T-helper 2 cell treated with Interferon-gamma antibody and Interleukin-4, amounts not matched to agents 100 ng/mL and 5 ng/mL, for 36 hours (primary cell): Measurements from ENCODE around the gene CREB3L1. TPM values are rescaled to one million over a fixed set of nuclear protein-coding genes. Genes with fewer than 3 reads are reported as not detected.

ENCODE experiments used
- intact Hi-C: fragments of 100-400 bp; cut with micrococcal nuclease; formaldehyde crosslinking; loops from one replicate; pipeline ENCODE4 v1.15.1; 2023
- total RNA-seq: library from RNA; stranded (reverse); gene quantifications from 2 replicates; pipeline ENCODE4 v1.2.3, GENCODE V29; 2022

CREB3L1 gene
- total RNA-seq, 1 donor from 2014 or later: 0.09 TPM

DNA sequence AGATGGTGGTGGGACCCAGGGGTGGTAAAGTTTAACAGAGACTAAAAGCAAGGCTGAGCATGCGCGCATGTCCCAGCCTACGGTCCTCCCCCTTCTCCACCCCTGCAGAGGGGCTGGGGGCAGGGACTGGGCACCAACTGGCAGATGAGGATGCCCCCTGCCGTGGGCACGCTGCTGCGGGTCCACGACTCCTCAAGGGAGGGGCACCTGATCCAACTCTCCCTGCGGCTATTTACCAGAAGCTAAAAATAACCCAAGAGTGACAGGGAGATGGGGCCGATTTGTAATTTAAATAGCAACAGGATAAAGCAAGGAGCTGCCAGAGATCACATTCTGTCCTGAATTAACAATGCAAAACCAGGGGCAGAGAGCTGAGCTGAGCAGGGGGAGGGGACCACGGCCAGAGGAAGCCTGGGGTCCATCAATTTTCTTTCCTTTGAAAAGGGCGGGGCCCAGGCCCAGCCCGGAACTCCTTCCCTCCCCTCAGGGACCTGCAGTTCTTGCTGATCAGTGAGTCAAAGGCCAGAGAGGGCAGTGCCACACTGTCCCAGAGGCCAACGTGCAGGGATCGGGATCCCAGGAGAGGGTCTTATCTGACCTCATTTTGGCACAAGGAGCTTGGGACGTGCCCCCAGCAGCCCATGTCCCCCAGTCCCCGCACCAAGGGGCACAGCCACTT is 61.7 kb downstream of the CREB3L1 start:
- intact Hi-C loops: no loop called here

- intact Hi-C loops: no loop called here
Measured at GRCh38 chr11:46339816-46340215, 62.4 kb downstream of the CREB3L1 start.

DNA sequence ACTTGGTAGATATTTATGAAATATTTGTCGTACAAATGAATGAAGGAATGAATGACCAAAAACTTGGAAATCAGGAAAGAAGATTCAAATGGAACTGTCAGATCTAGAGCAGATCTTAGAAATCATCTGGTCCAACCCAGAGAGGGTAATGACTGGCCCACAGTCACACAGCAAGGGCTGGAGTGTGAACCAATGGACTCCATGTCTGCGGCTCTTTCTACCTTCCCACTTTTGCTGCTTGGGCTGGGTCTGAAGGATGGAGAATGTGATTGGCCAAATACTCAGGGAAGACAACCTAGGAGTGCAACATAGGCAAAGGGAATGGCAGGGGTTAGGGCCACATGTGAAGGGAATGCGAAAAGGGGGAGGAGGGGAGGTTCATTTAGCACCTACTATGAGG is 64.0 kb downstream of the CREB3L1 start:
- intact Hi-C loops: no loop called here

- intact Hi-C loops: no loop called here
Measured at GRCh38 chr11:46342239-46342638, 64.8 kb downstream of the CREB3L1 start.

- intact Hi-C loops: no loop called here
Measured at GRCh38 chr11:46343520-46343919, 66.1 kb downstream of the CREB3L1 start.

- intact Hi-C loops: loop anchor here (5.0 kb wide), 1 partner anchor 357 kb away; the partner anchor contains the start of genes ARHGAP1 and ZNF408
Measured at GRCh38 chr11:46345131-46345597, 67.7 kb downstream of the CREB3L1 start.

GRCh38 chr11:46345881-46346484 is 68.5 kb downstream of the CREB3L1 start:
- intact Hi-C loops: loop anchor here (1.0 to 5.0 kb wide), 6 partner anchors 15 to 427 kb away; partner anchors contain the start of genes ARHGAP1 and ZNF408

DNA sequence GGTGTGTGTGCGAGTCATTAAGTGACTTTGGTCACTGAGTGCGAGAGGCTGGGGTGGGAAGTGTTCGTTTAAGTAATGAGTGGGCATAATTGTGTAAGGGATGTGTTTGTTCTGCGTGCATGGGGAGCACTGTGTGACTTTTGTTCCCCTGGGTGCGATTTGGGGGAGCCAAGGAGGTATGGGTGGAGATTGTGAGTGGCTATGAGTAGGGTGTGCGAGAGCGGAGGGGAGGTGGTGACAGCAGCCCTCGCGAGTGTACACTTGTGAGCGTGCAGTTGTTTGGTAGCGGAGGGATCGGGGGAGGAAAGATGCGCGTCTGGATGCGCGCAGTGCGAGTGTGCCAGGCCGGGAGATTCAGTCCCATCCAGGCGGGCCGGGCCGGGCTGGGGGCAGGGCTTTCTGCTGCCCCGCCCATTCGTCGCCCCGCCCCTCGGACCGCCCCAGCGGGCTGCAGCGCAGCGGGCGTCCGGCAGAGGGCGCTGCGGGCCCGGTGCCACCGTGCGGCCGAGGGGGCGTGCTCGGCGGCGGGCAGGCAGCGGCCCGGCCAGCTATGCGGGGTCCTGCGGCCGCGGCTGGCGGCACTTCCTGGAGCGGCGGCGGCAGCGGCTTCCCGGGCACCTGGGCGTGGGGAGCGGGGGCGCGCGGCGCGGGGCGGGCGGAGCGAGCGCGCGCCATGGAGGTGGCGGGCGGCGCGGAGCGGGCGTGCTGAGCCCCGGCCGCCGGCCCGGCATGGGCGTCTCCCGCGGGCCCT is 69.6 kb downstream of the CREB3L1 start, which contains the start of gene DGKZ:
Gene DGKZ, plus strand, starts transcription at position 578 of the 751 bp plus-strand sequence. CDS start 197 bp downstream, outside the sequence.
- intact Hi-C loops: loop anchor here (1.0 to 5.0 kb wide), 6 partner anchors 14 to 428 kb away; partner anchors contain the start of genes ARHGAP1 and ZNF408

DNA sequence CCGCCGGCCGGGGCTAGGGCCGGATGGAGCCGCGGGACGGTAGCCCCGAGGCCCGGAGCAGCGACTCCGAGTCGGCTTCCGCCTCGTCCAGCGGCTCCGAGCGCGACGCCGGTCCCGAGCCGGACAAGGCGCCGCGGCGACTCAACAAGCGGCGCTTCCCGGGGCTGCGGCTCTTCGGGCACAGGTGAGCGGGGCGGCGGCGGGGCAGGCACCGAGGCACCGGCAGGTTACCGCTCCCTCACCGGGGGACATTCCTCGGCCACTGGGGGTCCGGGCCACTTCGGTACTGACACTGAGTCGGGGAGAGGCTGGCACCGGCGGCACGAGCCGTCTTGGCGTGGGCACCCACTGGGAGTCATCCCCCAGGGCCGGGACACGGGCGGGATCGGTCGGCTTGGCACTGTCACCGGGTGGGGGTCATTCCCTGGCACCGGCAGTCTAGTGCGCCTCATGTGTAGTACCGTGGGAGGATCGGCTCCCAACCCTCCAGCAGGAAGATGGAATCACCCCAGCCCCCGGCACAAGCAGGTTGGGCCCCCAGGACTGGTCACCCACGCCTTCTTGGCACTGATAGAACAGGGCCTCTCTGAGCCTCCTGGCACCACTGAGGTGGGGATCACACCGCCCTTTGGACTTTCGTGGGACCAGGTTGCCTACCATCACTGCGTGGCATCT is 70.3 kb downstream of the CREB3L1 start:
- intact Hi-C loops: loop anchor here (2.0 to 5.0 kb wide), 6 partner anchors 13 to 429 kb away; partner anchors contain the start of genes ARHGAP1, PHF21A and ZNF408

- intact Hi-C loops: loop anchor here (2.0 to 5.0 kb wide), 2 partner anchors 228 to 354 kb away; partner anchors contain the start of genes ARHGAP1, PHF21A and ZNF408
Measured at GRCh38 chr11:46348566-46349401, 71.3 kb downstream of the CREB3L1 start.

GRCh38 chr11:46350695-46351094 is 73.2 kb downstream of the CREB3L1 start:
- intact Hi-C loops: no loop called here

DNA sequence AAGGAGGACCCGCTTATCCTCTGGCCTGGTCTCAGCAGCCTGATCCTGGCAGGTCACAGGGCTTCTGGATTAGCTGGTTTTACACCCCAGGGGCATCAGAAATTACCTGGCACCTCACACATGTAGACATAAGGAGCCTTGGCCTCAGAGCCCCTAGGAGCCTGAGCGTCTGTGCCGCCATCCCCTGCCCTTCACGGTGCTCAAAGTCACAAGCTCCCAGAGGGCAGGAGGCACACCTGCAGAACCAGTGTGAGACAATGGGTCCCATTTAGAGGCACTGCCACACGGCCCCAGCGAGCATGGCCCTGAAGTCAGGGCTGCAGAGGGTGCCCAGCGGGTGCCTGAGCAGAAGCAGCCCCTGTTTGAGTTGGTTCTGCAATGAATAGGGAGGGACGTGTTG is 73.7 kb downstream of the CREB3L1 start:
- intact Hi-C loops: no loop called here

- intact Hi-C loops: loop anchor here (1.0 kb wide), 2 partner anchors 10 to 16 kb away; no protein-coding TSS in a partner anchor
Measured at GRCh38 chr11:46351606-46352005, 74.1 kb downstream of the CREB3L1 start.

- intact Hi-C loops: loop anchor here (1.0 kb wide), 2 partner anchors 9 to 15 kb away; no protein-coding TSS in a partner anchor
Measured at GRCh38 chr11:46352063-46352841, 74.8 kb downstream of the CREB3L1 start.

GRCh38 chr11:46353698-46354097 is 76.2 kb downstream of the CREB3L1 start:
- intact Hi-C loops: no loop called here

DNA sequence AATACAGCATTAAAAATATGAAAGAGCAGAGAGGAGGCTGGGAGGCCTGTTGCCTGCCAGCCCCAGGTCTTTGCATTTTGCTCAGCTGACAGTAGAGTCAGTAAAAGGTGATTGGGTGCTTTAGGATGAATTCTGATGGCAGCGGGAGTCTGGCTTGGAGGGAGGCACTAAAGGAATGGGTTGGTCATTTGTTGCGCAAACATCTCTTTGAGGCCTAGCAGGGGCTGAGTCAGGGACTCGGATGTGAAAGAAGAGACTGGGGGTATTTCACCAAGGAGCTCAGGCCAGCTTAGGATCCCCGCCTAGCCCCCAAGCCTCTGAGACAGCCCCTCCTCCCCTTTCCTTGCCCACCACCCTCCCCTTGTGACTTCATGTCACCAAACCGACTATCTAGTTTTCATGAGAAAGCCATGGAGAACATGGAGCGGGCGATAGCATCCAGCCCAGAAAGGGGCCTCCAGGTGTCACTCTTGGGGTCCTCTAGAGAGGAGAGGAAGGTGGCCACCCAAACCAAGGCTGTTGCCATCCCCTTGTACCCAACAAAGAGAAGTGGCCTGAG is 79.5 kb downstream of the CREB3L1 start:
- intact Hi-C loops: no loop called here

DNA sequence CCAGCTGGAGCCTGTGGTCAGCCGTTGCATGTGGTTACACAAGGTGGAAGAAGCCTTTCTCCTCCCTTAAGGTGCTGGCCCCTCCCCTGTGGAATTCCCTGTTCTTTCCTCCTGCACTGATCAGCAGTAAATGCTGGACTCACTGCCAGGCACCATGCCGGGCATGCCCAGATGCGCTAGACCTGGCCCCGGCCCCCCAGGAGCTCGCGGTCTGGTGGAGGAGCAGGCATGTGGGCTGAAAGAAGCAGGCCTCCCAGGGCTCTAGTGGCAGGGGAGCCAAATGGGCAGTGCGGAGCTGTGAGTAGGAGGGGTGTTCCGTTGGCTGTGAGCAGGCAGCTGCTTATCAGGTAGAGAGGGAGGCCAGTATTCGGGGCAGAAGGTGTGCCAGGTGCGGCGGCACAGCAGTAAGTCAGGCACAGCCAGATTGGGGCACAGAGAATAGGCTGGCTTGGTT is 80.0 kb downstream of the CREB3L1 start:
- intact Hi-C loops: no loop called here

GRCh38 chr11:46359953-46360352 is 82.5 kb downstream of the CREB3L1 start:
- intact Hi-C loops: loop anchor here (2.0 kb wide), 1 partner anchor 13 kb away; the partner anchor contains the start of gene DGKZ
